ENCODE measurements around the gene SNTA1.
"Not testable (repeated sequence)": the region's sequence is repeated elsewhere in the genome, so short reads cannot be mapped to it uniquely, and the experiment has no call there.

The SNTA1 gene

DNA sequence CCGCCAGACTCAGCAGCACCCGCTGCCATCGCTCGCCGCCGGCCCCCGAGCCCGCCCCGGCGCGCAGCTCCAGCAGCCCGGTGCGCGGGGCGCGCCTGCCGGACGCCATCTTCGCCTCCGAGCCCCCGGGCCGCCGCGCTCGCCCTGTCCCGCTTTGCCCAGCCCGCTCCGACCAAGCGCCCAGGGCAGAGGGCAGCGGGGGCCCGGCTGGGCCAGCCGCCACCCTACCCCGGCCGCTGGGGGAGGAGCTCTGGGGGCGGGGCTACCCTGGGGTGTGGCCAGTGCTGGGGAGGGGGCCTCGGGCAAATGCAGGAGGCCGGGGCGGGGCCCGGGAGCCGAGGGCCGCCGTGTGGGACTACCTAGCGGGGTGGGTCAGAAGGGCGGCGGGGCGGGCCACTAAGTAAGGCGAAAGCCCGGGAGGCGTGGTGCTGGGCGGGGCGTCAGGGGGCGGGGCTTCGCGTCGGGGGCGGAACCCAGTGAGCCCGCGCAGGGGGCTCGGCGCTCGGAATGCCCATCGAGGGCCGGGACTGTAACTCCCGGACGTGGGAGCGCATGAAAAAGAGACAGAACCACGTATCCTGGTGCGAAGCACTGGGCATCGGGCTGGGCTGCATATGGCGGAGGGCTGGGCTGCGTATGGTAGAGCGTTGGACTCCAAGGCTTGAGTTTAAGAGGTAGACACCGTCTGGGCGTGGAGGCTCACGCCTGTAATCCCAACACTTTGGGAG is at the start of gene SNTA1:
Gene SNTA1, minus strand, starts transcription at position 252 of the 728 bp plus-strand sequence. Its CDS starts 143 bp downstream, at position 109.
- DNase-seq (ENCODE audit: low read depth), result peak; percentile 37

DNA sequence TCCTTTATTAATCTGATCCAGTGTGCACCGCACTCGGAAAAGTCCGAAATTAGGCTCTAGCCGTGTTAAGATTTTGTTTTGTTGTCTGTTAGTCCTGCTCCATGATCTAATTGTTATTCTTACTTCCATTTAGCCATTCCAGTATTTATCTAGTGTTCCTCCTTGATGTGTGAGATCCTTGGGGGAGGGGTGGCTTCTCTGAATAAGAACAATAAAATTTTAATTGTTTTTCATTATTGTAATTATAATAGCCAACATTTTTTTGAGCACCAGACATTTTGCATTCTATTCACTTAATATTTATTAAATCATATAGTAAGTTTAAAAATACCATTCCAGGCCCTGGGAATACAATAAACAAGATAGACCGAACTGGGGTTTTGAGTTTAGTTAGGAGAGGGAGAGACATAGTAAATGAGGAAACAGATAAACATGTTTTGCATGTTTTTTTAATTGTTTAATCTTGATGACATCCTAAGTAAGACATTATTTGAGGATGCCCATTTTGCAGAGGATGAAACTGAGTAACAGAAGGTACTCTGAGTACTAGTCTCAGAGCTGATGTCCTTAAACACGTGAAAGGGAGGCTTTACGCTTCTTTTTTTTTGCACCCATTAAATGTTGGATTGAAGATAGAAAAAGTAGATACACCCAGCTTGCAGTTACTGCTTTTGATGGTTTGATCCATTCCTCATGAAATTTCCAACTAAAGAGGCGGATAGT is 47.5 kb upstream of the SNTA1 start:
- DNase-seq (ENCODE audit: low read depth), result no peak

DNA sequence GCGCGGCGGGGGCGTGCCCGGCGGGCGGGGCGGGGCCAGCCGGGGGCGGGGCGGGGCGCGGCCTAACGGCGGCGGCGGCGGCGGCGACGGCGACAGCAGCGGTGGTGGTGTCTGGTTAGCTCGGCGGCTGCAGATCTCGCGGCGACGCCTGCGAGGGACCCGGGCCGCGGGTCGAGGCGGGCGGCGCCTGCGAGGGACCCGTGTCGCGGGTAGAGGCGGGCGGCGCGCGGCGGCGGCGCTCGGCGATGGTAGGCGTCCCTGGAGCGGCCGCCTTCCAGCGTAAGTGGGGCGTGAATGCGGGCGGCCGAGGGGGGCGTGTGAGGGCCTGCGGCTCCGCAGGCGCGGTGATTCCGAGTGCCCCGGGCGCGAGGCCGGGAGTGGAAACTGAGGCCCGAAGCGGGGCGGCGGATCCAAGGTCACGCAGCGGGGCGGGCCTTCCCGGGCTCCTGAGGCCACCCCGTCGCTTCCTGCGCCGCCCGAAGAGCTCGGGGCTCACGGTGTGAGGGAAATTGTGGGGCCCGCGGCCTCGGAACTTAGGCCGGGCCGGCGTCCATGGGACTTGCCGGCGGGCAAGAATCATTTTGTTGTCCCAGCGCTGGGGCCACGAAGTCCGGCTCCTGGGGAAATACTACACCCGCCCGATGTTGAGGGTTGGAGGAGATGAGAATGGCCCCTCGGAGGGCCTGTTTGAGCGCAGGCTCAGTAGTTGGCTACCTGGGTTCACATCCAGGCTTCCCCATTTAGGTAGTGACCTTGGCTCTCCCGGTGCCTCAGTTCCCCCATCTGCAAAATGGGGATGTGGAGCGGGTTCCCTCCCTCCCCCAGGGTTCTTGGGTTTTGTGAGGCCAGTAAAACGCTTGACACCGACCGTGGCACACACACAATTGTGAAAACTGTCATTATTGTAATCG is 46.7 kb upstream of the SNTA1 start, which contains the start of gene CBFA2T2:
Gene CBFA2T2, plus strand, starts transcription at position 74 of the 911 bp plus-strand sequence. Its CDS starts 172 bp downstream, at position 246.
- DNase-seq (ENCODE audit: low read depth), result peak; percentile 31

DNA sequence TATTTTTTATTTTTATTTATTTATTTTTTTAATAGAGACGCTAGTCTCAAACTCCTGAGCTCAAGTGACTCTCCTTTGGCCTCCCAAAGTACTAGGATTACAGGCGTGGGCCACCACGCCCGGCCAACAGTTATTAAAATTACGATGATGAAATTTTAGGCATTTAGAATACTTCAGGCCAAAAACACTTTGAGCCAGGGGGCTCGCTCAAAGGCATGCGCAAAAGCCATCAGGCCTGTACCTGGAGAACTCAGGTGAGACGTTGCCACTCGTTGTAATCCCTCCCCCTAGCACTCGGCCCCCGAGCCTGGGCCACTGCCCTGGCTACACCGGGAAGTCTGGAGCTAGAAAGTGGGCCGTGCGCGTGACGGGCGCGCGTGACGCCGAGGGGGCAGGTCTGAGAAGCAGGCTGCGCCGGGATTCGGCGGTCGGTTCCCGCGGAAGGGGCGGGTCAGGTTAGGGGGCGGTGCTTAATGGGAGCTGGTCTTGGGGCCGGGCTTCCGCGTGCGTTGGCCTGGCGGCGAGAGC is 46.0 kb upstream of the SNTA1 start:
- peak; percentile 94 for DNase-seq (ENCODE audit: low read depth)

DNA sequence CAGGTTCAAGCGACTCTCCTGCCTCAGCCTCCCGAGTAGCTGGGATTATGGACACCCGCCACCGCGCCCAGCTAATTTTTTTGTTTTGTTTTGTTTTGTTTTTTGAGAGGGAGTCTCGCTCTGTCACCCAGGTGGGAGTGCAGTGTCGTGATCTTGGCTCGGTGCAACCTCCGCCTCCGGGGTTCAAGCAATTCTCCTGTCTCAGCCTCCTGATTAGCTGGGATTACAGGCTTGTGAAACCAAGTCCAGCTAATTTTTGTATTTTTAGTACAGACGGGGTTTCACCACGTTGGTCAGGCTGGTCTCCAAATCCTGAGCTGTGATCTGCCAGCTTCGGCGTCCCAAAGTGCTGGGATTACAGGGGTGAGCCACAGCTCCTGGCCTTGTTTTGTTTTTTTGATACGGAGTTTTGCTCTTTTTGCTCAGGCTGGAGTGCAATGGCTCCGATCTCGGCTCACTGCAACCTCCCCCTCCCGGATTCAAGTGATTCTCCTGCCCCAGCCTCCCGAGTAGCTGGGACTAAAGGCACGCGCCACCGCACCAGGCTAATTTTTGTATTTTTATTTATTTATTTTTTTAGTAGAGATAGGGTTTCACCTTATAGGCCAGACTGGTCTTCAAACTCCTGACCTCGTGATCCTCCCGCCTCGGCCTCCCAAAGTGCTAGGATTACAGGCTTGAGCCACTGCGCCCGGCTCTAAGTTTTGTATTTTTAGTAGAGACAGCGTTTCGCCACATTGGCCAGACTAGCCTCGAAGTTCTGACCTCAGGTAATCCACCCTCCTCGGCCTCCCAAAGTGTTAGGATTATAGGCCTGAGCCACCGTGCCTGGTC is 45.3 kb upstream of the SNTA1 start:
- not testable (repeated sequence) for DNase-seq (ENCODE audit: low read depth)

DNA sequence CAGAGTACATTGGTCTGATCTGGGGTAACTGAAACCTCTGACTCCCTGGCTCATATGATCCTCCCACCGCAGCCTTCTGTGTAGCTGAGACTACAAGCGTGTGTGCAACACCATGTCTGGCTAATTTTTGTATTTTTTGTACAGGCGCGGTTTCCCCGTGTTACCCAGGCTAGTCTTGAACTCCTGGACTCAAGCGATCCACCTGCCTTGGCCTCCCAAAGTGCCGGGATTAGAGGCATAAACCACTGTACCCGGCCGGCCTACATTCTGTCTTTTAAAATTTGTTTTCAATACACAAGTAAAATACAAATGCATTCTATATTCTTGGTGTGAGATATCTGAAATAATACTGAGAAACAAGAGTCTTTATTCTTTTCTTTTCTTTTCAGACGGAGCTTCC is 44.6 kb upstream of the SNTA1 start:
- DNase-seq (ENCODE audit: low read depth), result no peak

DNA sequence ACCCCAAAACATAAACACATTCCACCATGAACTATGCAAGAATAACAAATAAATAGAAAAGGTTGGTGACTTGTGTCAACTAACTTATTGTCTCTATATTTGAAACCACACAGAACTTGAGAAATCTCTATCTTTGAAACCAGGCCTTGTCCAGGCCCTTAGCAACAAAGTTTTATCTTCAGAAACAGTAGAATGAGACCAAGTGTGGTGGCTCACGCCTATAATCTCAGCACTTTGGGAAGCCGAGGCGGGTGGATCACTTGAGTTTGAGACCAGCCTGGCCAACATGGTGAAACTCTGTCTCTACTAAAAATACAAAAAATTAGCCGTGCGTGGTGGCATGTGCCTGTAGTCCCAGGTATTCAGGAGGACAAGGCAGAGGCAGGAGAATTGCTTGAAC is 39.6 kb upstream of the SNTA1 start:
- DNase-seq (ENCODE audit: low read depth), result not testable (repeated sequence)

DNA sequence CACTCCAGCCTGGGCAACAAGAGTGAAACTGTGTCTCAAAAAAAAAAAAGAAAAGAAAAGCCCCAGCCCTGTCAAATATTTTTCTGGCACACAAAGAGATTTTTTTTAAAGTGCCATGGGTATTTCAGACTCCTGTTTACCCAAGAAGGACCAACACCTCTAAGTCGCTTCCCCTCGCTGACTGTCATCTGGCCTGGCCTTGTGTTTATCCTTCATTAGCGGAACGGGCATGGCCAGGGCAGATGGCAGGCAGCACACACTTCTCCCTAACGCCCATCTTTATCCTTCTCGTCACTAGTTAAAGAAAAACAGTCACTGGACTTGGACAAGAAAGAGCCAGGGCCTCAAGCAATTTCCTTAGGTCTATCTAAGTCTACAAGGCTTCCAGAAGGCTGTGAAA is 39.0 kb upstream of the SNTA1 start:
- no peak for DNase-seq (ENCODE audit: low read depth)

DNA sequence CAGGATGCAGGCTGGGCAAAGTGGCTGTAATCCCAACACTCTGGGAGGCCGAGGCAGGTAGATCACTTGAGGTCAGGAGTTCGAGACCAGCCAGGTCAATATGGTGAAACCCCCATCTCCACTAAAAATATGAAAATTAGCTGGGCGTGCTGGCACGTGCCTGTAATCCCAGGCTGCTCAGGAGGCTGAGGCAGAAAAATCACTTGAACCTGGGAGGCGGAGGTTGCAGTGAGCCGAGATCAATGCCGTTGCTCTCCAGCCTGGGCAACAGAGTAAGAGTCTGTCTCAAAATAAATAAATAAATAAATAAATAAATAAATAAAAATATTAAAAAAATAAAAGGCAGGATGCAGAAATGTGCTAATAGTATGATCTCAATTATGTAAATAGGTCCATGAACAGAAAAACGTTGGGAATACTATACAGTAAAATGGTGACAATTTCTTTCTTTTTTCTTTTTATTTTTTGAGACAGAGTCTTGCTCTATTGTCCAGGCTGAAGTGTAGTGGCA is 37.9 kb upstream of the SNTA1 start:
- no peak for DNase-seq (ENCODE audit: low read depth)

DNA sequence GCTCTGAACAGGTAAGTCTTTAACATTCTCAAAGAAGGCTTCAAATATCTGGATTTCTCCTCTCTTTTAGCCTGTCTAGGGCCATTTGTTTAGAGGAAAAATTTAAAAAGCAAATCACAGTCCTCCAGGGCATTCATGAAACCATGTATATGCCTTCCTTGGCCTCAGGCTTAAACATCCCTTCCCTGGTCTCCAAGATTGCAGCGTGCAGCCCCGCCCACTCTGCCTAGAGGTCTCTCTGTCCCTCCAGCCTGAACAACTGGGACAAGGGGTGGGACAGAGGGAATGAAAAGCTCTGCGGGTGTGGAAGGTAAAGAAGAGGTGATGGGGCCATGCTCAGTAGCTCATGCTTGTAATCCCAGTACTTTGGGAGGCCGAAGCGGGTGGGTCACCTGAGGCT is 36.5 kb upstream of the SNTA1 start:
- no peak for DNase-seq (ENCODE audit: low read depth)

DNA sequence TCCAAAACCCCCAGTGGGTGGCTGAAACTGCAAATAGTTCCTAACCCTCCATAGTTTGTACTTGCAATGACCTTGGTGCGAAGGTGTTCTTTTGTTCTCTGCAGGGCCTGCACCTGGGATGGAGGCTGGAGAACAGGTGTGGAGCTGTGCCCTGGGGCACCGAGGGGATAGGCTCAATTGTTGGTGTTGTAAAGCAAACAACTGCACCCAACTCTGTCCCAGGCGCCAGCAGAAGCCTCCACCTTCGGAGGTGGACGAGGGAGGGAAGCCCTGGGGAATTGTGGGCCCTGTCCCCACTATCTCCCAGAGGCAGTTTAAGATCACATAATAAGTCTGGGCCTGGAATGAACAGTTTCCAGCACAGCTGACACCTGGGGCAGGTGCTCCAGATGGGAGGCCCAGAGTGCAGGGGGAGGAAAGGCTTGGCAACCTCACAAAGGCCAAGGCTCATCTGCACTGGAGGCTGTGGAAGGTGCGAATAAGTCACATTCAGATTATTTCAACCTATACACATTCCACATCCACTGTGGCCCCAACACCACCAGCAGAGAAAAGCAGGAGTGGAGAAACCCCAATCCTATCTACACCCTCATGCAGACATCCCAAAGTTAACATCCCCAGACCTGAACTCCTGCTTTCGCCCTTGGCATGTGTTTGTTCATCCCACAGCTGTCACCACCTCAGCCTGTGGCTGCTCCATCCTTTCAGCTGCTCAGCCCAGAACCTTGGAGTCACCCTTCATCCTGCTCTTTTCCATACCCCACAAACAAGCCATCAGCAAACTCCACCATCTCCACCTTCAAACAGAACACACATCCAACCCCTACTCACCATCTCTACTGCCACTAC is 34.0 kb upstream of the SNTA1 start:
- DNase-seq (ENCODE audit: low read depth), result no peak

DNA sequence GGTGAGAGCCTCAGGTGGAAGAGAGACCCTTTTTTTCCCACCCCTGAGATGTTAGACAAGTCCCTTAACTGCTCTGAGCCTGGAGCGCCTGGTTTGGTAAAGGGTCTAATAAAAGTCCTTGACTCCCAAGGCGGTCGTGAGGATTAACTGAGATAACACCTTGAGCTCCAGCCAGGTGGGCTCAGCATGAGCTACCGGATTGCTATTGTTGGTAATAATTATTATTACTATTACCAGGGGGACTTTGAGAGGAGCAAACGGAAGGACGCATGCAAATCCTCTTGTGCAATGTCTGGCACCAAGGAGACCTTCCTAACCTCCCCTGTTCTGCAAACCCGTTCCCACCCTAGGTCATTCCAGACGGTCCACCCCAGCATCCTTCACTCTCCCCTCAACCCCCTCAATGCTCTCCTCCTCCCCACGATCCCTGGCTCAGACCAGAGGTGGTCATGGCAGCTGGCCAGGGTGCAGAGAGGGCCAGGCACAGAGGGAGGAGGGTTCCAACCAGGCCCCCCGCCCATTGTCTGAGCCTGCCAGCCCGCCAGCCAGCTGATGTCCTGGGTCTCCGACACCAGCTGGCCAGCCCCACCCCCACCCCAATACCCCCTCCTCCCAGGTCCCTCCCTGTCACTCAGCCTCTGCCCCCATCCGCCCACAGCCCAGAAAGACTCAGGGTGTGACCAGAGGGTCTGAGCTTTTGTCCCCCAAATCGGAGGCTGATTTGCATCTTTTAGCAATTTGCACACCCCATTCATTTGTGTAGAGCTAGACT is 32.0 kb upstream of the SNTA1 start:
- no peak for DNase-seq (ENCODE audit: low read depth)

DNA sequence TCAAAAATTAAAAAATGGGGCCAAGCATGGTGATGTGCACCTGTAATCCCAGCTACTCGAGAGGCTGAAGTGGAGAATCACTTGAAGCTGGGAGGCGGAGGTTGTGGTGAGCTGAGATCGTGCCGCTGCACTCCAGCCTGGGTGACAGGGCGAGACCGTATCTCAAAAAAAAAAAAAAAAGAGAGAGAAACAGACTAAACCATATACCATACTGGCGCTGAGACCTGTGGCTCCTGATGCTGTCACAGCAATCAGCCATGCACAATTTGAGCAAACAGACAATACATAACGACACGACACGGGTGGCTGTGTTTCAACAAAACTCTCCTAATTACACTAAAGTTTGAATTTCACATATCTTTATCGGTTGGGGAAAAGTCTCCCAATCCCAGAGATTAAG is 31.4 kb upstream of the SNTA1 start:
- no peak for DNase-seq (ENCODE audit: low read depth)

DNA sequence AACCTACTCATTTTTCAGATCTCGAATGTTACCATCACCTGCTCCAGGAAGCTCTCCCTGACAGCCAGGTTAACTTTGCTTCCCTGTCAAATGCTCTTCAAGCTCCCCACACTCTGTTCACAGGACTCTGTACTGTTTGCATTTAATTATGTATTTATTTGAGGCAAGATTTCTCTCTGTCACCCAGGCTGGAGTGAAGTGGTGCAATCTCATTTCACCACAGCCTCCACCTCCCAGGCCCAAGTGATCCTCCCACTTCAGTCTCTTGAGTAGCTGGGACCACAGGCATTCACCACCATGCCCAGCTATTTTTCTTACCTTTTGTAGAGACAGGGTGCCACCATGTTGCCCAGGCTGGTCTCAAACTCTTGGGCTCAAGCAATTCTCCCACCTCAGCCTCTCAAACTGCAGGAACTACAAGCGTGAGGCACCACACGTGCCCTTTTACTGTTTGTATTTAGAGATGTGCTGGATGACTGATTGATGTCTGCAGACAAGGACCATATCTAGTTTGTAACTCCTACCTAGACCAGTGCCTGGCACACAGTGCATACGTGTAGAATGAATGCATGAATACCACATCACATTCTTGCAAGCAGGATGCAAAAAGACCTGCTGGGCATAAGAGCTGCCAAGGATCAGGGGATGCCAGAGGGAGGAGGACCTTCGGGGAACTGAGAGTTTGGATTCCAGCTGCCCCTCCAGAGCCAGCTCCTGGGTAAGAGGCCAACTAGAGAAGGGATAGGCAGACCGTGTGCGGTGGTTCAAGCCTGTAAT is 30.7 kb upstream of the SNTA1 start:
- DNase-seq (ENCODE audit: low read depth), result no peak

DNA sequence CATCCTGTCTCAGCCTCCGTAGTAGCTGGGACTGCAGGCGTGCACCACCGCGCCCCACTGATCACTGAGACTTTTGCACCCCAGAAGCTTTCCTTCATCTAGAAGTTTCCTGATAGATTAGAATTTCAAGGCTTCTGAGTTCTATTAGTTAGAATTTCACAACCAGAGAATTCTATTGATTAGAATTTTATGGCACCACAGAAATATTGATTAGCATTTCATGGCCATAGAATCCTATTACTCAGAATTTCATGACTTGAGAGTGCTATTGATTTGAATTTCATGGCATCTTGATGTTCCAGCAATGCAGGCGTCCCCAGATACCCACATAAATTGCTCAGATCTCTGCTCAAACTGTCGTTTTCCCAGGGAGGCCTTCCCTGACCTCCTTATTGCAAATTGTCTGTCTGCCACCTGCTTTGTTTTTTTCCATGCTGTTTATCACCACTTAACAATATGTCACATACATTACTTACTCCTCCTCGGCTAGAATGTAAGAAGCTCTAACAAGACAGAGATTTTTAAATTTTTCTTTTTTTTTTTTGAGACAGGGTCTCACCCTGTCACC is 29.4 kb upstream of the SNTA1 start:
- no peak for DNase-seq (ENCODE audit: low read depth)

DNA sequence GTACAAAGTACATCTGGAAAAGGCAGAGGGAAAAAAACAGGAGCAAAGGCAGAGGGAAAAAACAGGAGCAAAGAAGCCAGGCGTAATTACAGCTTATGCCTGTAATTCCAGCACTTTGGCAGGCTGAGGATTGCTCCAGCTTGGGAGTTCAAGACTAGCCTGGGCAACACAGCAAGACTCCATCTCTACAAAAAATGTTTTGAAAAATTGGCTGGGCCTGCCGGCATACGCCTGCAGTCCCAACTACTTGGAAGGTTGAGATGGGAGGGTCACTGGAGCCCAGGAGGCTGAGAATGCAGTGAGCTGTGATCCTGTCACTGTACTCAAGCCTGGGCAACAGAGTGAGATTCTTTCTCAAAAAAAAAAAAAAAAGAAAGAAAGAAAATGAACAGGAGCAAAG is 27.3 kb upstream of the SNTA1 start:
- no peak for DNase-seq (ENCODE audit: low read depth)

DNA sequence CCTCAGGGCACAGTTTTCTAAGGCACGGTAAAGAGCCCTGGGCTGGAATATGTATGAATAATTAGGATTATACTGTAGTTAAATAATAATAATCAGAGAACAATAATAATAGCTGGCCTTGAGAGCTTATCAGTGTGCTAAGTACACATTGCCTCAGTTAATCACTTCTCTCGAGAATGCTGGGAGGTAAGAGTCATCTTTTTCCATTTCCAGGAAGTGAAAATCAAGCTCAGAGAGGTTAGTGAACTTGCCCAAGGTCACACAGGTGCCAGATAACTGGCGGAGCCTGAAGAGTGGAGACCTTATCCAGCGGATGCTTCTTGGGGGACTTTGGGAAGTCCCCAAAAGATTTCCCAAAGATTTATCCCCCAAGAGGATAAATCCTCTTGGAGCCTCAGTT is 26.9 kb upstream of the SNTA1 start:
- DNase-seq (ENCODE audit: low read depth), result no peak

DNA sequence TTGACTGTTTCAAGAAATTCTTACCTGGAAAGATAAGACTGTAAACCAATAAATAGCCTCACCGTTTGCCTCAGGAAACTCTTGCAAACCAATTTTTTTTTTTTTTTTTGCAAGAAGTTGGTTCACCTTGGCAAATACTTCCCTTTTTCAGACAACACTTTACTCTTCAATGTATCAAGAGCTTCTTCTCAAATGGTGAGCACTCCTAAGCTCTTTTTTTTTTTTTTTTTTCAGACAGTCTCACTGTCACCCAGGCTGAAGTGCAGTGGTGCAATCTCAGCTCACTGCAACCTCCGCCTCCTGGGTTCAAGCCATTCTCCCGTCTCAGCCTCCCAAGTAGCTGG is 22.7 kb upstream of the SNTA1 start:
- no peak for DNase-seq (ENCODE audit: low read depth)

Measured in GM04504 (cell line).